GM12865 (cell line): ENCODE data around the gene ATM.

Experiments
- DNase-seq: peaks from one replicate; pipeline ENCODE4 v3.0.0; 2010; ENCODE audit warnings: low read depth
- H3K4me3 ChIP-seq: 2 replicates; pipeline ENCODE4 v1.5.1; 2011; ENCODE audit warnings: mild to moderate bottlenecking, low read depth, low read length, control low read depth
- TF ChIP-seq, protein P1 (sequence below): IDR thresholded peaks from 2 replicates; pipeline ENCODE4 v1.5.1; 2011; ENCODE audit warnings: low read length, control low read depth, low read depth, inconsistent platforms; ENCODE audit not compliant: insufficient read depth; ENCODE audit errors: missing control alignments

ATM gene

GRCh38 chr11:108338750-108339149, 115.9 kb downstream of the ATM start:
- DNase-seq = no peak
- H3K4me3 ChIP-seq = no peak overlapping the region
- TF ChIP-seq, protein P1, sequence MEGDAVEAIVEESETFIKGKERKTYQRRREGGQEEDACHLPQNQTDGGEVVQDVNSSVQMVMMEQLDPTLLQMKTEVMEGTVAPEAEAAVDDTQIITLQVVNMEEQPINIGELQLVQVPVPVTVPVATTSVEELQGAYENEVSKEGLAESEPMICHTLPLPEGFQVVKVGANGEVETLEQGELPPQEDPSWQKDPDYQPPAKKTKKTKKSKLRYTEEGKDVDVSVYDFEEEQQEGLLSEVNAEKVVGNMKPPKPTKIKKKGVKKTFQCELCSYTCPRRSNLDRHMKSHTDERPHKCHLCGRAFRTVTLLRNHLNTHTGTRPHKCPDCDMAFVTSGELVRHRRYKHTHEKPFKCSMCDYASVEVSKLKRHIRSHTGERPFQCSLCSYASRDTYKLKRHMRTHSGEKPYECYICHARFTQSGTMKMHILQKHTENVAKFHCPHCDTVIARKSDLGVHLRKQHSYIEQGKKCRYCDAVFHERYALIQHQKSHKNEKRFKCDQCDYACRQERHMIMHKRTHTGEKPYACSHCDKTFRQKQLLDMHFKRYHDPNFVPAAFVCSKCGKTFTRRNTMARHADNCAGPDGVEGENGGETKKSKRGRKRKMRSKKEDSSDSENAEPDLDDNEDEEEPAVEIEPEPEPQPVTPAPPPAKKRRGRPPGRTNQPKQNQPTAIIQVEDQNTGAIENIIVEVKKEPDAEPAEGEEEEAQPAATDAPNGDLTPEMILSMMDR = no peak

- no peak overlapping the region for H3K4me3 ChIP-seq
- no peak for DNase-seq
- TF ChIP-seq, protein P1 = no peak
Measured at GRCh38 chr11:108340973-108341372, 118.1 kb downstream of the ATM start.

DNA sequence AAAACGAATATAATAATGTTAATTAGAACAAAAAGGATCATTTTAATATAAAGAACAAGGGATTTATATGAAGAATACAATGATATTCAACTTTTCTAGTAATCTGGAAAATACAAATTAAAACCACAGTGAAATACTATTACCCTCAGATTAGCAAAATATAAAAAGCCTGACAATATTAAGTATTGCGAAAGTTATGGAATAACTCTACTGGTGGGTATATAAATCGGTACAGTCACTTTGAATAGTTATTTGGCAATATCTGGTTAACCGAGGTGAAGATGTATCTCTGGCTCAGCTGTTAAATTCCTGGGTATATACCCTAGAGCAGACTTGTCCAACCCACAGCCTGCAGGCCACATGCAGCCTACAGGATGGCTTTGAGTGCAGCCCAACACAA, 118.8 kb downstream of the ATM start:
- TF ChIP-seq, protein P1 = no peak
- DNase-seq = no peak
- H3K4me3 ChIP-seq = no peak overlapping the region

DNA sequence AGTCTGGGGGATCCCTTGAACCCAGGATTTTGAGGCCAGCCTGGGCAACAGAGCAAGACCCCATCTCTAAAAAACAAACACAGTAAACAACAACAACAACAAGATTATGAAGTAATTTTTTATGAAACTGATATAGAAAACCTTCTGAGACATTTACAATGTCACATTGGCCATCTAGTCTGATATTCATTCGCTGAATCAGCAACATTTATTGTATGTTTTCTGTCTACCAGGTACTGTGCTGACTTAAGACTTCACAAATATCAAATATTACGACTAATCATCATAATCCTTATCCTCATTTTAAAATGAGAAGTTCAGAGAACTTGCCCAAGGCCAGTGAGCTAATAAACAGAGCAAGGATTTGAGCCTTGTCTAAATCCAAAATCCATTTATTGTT, 120.8 kb downstream of the ATM start:
- no peak for DNase-seq
- TF ChIP-seq, protein P1 = no peak
- no peak overlapping the region for H3K4me3 ChIP-seq

GRCh38 chr11:108345767-108346166, 122.9 kb downstream of the ATM start:
- DNase-seq = no peak
- TF ChIP-seq, protein P1 = no peak
- H3K4me3 ChIP-seq = no peak overlapping the region

GRCh38 chr11:108346451-108346850, 123.6 kb downstream of the ATM start:
- no peak for DNase-seq
- no peak overlapping the region for H3K4me3 ChIP-seq
- TF ChIP-seq, protein P1 = no peak

DNA sequence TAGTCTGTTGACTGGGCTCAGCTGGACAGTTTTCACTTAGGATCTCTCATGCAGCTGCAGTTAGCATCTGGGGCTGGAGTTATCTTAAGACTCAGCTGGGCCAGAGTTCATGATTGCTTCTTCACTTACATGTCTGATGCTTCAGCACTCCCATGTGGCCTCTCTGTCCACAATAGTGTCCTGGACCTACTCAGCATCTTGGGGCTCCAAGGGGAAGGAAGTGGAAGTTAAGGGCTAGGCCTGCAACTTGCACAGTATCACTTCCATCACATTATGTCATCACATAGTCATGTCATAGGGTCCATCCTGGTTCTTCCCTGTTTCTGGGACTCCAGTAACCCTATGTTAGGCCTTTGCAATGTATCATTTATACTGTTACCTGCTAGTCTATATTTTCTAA, 128.6 kb downstream of the ATM start:
- H3K4me3 ChIP-seq = no peak overlapping the region
- DNase-seq = peak; percentile 3
- TF ChIP-seq, protein P1 = no peak
